C4-2B (cell line): ENCODE data around the gene FAM20A.

Experiments
- ZFX ChIP-seq: fragments of 450-650 bp; IDR thresholded peaks from 2 replicates; pipeline ENCODE4 v1.6.1; 2017
- TF ChIP-seq, protein P1 (sequence below): fragments of 450-650 bp; conservative IDR thresholded peaks from 2 replicates; pipeline ENCODE4 v1.5.1; 2017; ENCODE audit warnings: mild to moderate bottlenecking

DNA sequence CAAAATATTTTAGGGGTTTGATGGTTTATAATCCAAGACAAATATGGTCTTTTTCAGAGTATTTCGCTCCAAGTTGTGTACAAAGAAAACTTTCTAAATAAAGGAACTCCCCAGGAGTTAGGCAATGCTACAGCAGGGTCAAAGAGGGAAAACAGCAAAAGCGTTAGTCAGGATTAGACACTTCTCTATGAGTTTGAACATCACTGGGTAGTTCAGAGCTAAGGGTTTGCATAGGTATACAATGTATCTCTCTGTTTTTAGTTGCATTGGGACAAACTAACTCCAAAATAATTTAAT, 34.8 kb downstream of the FAM20A start:
- TF ChIP-seq, protein P1, sequence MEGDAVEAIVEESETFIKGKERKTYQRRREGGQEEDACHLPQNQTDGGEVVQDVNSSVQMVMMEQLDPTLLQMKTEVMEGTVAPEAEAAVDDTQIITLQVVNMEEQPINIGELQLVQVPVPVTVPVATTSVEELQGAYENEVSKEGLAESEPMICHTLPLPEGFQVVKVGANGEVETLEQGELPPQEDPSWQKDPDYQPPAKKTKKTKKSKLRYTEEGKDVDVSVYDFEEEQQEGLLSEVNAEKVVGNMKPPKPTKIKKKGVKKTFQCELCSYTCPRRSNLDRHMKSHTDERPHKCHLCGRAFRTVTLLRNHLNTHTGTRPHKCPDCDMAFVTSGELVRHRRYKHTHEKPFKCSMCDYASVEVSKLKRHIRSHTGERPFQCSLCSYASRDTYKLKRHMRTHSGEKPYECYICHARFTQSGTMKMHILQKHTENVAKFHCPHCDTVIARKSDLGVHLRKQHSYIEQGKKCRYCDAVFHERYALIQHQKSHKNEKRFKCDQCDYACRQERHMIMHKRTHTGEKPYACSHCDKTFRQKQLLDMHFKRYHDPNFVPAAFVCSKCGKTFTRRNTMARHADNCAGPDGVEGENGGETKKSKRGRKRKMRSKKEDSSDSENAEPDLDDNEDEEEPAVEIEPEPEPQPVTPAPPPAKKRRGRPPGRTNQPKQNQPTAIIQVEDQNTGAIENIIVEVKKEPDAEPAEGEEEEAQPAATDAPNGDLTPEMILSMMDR, result no peak
- TF ChIP-seq ZFX, result no peak
